ENCODE measurements around the gene HORMAD2.

HORMAD2 gene

GRCh38 chr22:30175690-30176288 is 95.5 kb downstream of the HORMAD2 start:
- no peaks in the 10 kb centered on the region for H3K36me3 ChIP-seq
- no peaks in the 10 kb centered on the region for H3K27me3 ChIP-seq
- H3K9me3 ChIP-seq = no peaks in the 10 kb centered on the region
- H3K4me1 ChIP-seq = no peaks in the 10 kb centered on the region
- H3K4me2 ChIP-seq = no peak overlapping the region
- no peak overlapping the region for H3K4me3 ChIP-seq
- no peaks in the 10 kb centered on the region for H4K20me1 ChIP-seq
- TF ChIP-seq Cebpa-rat (IDR thresholded peaks at IDR 0.05) = no peak
- no peak overlapping the region for H3K27ac ChIP-seq
- no peak overlapping the region for H3K9ac ChIP-seq

- no peak for TF ChIP-seq Cebpa-rat (IDR thresholded peaks at IDR 0.05)
- no peak overlapping the region for H3K4me2 ChIP-seq
- H4K20me1 ChIP-seq = no peaks in the 10 kb centered on the region
- H3K27ac ChIP-seq = no peak overlapping the region
- no peak overlapping the region for H3K9ac ChIP-seq
- no peak overlapping the region for H3K4me3 ChIP-seq
- H3K27me3 ChIP-seq = no peaks in the 10 kb centered on the region
- no peaks in the 10 kb centered on the region for H3K36me3 ChIP-seq
- no peaks in the 10 kb centered on the region for H3K9me3 ChIP-seq
- H3K4me1 ChIP-seq = no peaks in the 10 kb centered on the region
These were observed 96.2 kb downstream of the HORMAD2 start for GRCh38 chr22:30176431-30176830.

DNA sequence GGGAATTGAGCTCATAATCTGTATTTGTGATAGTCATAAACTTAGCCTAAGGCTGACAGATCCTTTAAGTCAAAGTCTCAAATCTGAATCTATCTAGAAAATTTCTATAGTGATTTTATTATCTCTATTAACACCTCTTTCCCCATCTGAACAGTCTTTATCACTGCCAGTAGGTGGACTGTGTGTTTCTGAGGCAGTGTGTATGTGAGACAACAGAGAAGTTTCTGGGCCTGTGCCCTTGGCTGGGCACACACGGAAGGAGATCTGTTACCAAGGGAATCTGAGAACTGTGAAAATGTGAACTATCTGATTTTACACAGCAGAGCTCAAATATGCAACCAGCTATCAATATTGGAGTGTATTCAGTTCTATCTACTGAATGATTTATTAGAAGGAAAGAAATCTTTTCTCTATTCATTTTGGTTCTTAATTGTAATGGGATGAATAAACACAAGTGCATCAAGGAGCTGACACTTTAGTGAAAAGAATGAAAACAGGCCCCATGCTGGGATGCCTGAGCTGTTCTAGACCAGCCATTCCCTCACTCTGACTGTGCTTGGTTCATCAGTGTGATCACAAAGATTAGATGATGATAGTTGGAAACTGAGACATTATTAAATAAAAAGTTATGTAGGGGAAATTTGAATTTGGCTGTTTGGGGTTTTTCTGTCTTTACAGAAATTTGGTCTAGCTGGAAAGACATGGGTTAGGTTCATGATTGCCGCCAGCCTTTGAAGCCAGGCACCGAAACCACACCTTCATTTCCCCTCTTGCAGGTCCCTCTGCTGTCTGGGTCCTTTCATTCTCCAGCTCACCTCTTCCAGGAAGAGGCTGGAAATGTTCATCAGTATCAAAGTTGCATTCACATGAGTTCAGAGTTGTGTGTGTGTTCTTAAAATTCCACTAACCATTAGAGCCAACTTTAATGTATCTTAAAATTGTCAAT is 98.2 kb downstream of the HORMAD2 start:
- Histone ChIP-seq H3K27me3 (no peaks in the 10 kb centered on the region), H3K4me1 (no peaks in the 10 kb centered on the region), H3K9me3 (no peaks in the 10 kb centered on the region), H3K4me2 (no peak overlapping the region), H4K20me1 (no peaks in the 10 kb centered on the region), H3K36me3 (no peaks in the 10 kb centered on the region), H3K4me3 (no peak overlapping the region), H3K27ac (no peak overlapping the region), H3K9ac (no peak overlapping the region)
- TF ChIP-seq Cebpa-rat (IDR thresholded peaks at IDR 0.05) = no peak

- Histone ChIP-seq H3K36me3 (no peaks in the 10 kb centered on the region), H3K9ac (no peak overlapping the region), H3K4me2 (no peak overlapping the region), H3K4me3 (no peak overlapping the region), H3K4me1 (no peaks in the 10 kb centered on the region), H3K9me3 (no peaks in the 10 kb centered on the region), H3K27me3 (no peaks in the 10 kb centered on the region), H4K20me1 (no peaks in the 10 kb centered on the region), H3K27ac (no peak overlapping the region)
- no peak for TF ChIP-seq Cebpa-rat (IDR thresholded peaks at IDR 0.05)
These were observed 100.4 kb downstream of the HORMAD2 start for GRCh38 chr22:30180616-30181015.

GRCh38 chr22:30181459-30182349 is 101.4 kb downstream of the HORMAD2 start:
- no peaks in the 10 kb centered on the region for H3K36me3 ChIP-seq
- no peaks in the 10 kb centered on the region for H3K9me3 ChIP-seq
- no peak overlapping the region for H3K9ac ChIP-seq
- H3K27me3 ChIP-seq = no peaks in the 10 kb centered on the region
- no peaks in the 10 kb centered on the region for H4K20me1 ChIP-seq
- H3K4me1 ChIP-seq = no peaks in the 10 kb centered on the region
- no peak overlapping the region for H3K4me3 ChIP-seq
- H3K27ac ChIP-seq = no peak overlapping the region
- H3K4me2 ChIP-seq = no peak overlapping the region
- no peak for TF ChIP-seq Cebpa-rat (IDR thresholded peaks at IDR 0.05)

DNA sequence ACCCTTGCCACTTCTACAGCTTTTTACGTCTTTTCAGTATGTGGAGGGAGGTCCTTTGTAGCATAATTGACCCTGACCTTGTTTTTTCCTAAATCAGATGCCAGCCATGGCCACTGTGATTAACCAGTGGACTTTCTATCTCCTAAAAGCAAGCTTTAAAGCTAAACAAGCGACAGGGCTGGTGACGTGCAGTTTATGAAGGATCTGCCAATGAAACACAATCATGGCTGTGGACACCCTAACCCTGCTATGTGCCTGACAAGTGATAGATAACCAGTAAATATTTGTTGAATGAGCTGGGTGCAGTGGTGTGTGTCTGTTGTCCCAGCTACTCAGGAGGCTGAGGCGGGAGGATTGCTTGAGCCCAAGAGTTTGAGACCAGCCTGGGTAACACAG is 102.1 kb downstream of the HORMAD2 start:
- H3K36me3 ChIP-seq = no peaks in the 10 kb centered on the region
- no peak overlapping the region for H3K9ac ChIP-seq
- H4K20me1 ChIP-seq = no peaks in the 10 kb centered on the region
- H3K4me1 ChIP-seq = no peaks in the 10 kb centered on the region
- H3K4me3 ChIP-seq = no peak overlapping the region
- TF ChIP-seq Cebpa-rat (IDR thresholded peaks at IDR 0.05) = no peak
- no peak overlapping the region for H3K4me2 ChIP-seq
- H3K27me3 ChIP-seq = no peaks in the 10 kb centered on the region
- H3K27ac ChIP-seq = no peak overlapping the region
- no peaks in the 10 kb centered on the region for H3K9me3 ChIP-seq

DNA sequence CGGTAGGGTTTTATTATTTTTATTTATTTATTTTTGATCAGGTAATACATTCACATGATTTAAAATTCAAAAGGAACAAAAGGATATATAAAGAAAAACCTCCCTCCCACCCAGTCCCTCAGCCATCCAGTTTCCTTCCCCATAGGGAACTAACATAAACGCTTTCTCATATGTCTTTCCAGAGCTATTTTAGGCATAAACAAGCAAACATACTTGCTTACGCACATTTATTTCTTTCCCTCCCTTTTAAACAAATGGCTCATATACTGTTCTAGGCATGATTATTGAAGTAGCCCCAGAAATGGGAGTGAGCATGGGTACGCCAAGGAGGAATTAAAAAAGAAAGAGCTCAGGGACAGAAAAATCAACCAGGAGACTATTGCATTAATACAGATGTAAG is 102.6 kb downstream of the HORMAD2 start:
- Histone ChIP-seq H3K27ac (no peak overlapping the region), H3K27me3 (no peaks in the 10 kb centered on the region), H3K36me3 (no peaks in the 10 kb centered on the region), H3K4me3 (no peak overlapping the region), H3K9ac (no peak overlapping the region), H3K4me2 (no peak overlapping the region), H4K20me1 (no peaks in the 10 kb centered on the region), H3K4me1 (no peaks in the 10 kb centered on the region), H3K9me3 (no peaks in the 10 kb centered on the region)
- TF ChIP-seq Cebpa-rat (IDR thresholded peaks at IDR 0.05) = no peak

GRCh38 chr22:30183271-30183670 is 103.0 kb downstream of the HORMAD2 start:
- H4K20me1 ChIP-seq = no peaks in the 10 kb centered on the region
- H3K27ac ChIP-seq = no peak overlapping the region
- H3K9me3 ChIP-seq = no peaks in the 10 kb centered on the region
- H3K9ac ChIP-seq = no peak overlapping the region
- H3K4me1 ChIP-seq = no peaks in the 10 kb centered on the region
- no peak overlapping the region for H3K4me3 ChIP-seq
- no peaks in the 10 kb centered on the region for H3K36me3 ChIP-seq
- TF ChIP-seq Cebpa-rat (IDR thresholded peaks at IDR 0.05) = no peak
- no peak overlapping the region for H3K4me2 ChIP-seq
- H3K27me3 ChIP-seq = no peaks in the 10 kb centered on the region

DNA sequence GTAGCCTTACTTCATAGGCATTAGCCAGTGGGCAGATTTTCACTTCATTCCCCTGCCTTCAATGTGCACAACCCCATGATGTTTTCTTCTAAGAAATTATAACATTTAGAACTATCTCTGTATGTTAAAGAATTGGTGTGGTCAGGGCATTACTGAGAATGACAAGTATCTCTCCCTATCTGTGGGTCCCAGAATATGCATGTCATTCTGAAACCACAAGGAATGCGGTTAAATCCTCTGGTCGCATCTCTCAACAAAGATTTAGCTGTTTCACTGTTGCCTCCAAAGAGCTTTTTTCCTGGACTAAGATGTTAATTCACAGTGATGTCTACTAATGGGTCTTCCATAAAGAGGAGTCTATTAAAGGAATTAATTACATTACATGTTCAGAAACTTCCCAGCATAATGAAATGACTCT is 103.6 kb downstream of the HORMAD2 start:
- H3K4me2 ChIP-seq = no peak overlapping the region
- no peaks in the 10 kb centered on the region for H3K36me3 ChIP-seq

More for the DNA sequence above, 103.6 kb downstream of the HORMAD2 start:
- no peak for TF ChIP-seq Cebpa-rat (IDR thresholded peaks at IDR 0.05)
- Histone ChIP-seq H4K20me1 (no peaks in the 10 kb centered on the region), H3K27ac (no peak overlapping the region), H3K4me1 (no peaks in the 10 kb centered on the region), H3K9me3 (no peaks in the 10 kb centered on the region), H3K27me3 (no peaks in the 10 kb centered on the region), H3K4me3 (no peak overlapping the region), H3K9ac (no peak overlapping the region)
